ENCODE data around the gene KATNAL2. TPM values are rescaled to one million over a fixed set of nuclear protein-coding genes. Genes with fewer than 3 reads are reported as not detected.

The KATNAL2 gene
- total RNA-seq, 2 donors from 2014 or later = 5.6 to 5.7 TPM

- no peaks in the 10 kb centered on the region for H3K27me3 ChIP-seq (replicated peaks; ENCODE audit: insufficient read depth)
- ATAC-seq (ENCODE audit: insufficient number of reproducible peaks, low FRiP score, low read depth) (no peak), DNase-seq (ENCODE audit: low spot score) (no peak)
- H3K4me1 ChIP-seq (ENCODE audit: control insufficient read depth in 1 of 2, low read depth in 2 of 2) = no peaks in the 10 kb centered on the region
- H3K4me3 ChIP-seq = no peak overlapping the region
- H3K9me3 ChIP-seq = no peaks in the 10 kb centered on the region
- no peak for TF ChIP-seq CTCF (IDR thresholded peaks at IDR 0.05)
- no peak overlapping the region for H3K27ac ChIP-seq
- H3K36me3 ChIP-seq = no peaks in the 10 kb centered on the region
Measured at GRCh38 chr18:47081578-47081977, 164.2 kb downstream of the KATNAL2 start.

- TF ChIP-seq CTCF (IDR thresholded peaks at IDR 0.05) = no peak
- Histone ChIP-seq H3K9me3 (no peaks in the 10 kb centered on the region), H3K27ac (no peak overlapping the region), H3K4me3 (no peak overlapping the region), H3K36me3 (no peaks in the 10 kb centered on the region), H3K27me3 (replicated peaks; ENCODE audit: insufficient read depth) (no peaks in the 10 kb centered on the region), H3K4me1 (ENCODE audit: control insufficient read depth in 1 of 2, low read depth in 2 of 2) (no peaks in the 10 kb centered on the region)
- DNase-seq (ENCODE audit: low spot score) (no peak), ATAC-seq (ENCODE audit: insufficient number of reproducible peaks, low FRiP score, low read depth) (no peak)
Measured at GRCh38 chr18:47087676-47088075, 170.3 kb downstream of the KATNAL2 start.

- Histone ChIP-seq H3K27me3 (replicated peaks; ENCODE audit: insufficient read depth) (no peaks in the 10 kb centered on the region), H3K9me3 (no peaks in the 10 kb centered on the region), H3K4me3 (no peak overlapping the region), H3K4me1 (ENCODE audit: control insufficient read depth in 1 of 2, low read depth in 2 of 2) (no peaks in the 10 kb centered on the region), H3K36me3 (no peaks in the 10 kb centered on the region), H3K27ac (no peak overlapping the region)
- ATAC-seq (ENCODE audit: insufficient number of reproducible peaks, low FRiP score, low read depth) (no peak), DNase-seq (ENCODE audit: low spot score) (no peak)
- TF ChIP-seq CTCF (IDR thresholded peaks at IDR 0.05) = no peak
Measured at GRCh38 chr18:47095810-47096209, 178.4 kb downstream of the KATNAL2 start.

- Histone ChIP-seq H3K27ac (no peak overlapping the region), H3K27me3 (replicated peaks; ENCODE audit: insufficient read depth) (no peaks in the 10 kb centered on the region), H3K9me3 (no peaks in the 10 kb centered on the region), H3K4me1 (ENCODE audit: control insufficient read depth in 1 of 2, low read depth in 2 of 2) (no peaks in the 10 kb centered on the region), H3K4me3 (no peak overlapping the region), H3K36me3 (no peaks in the 10 kb centered on the region)
- peak; percentile 60 for TF ChIP-seq CTCF (IDR thresholded peaks at IDR 0.05)
- no peak for ATAC-seq (ENCODE audit: insufficient number of reproducible peaks, low FRiP score, low read depth)
- DNase-seq (ENCODE audit: low spot score) = no peak
Measured at GRCh38 chr18:47100212-47100831, 182.9 kb downstream of the KATNAL2 start.

GRCh38 chr18:47108373-47108772 is 191.0 kb downstream of the KATNAL2 start:
- ATAC-seq (ENCODE audit: insufficient number of reproducible peaks, low FRiP score, low read depth) (no peak), DNase-seq (ENCODE audit: low spot score) (no peak)
- Histone ChIP-seq H3K27ac (no peak overlapping the region), H3K4me1 (ENCODE audit: control insufficient read depth in 1 of 2, low read depth in 2 of 2) (no peaks in the 10 kb centered on the region), H3K9me3 (no peaks in the 10 kb centered on the region), H3K27me3 (replicated peaks; ENCODE audit: insufficient read depth) (no peaks in the 10 kb centered on the region), H3K4me3 (no peak overlapping the region), H3K36me3 (peaks cover 23% of the 10 kb centered on the region)
- TF ChIP-seq CTCF (IDR thresholded peaks at IDR 0.05) = no peak

Measured in thoracic aorta (tissue), 2 donors.